Natural killer cell (primary cell): ENCODE data around the gene DIP2C. TPM values are rescaled to one million over a fixed set of nuclear protein-coding genes. Genes with fewer than 3 reads are reported as not detected.

Experiments
- ATAC-seq, 3 donors: fragments of 150-1000 bp in 2 of 3; fragments of 200-7000 bp in 1 of 3; cut with Tn5 transposase; 1 replicate in 1 of 3; 2 replicates in 2 of 3; pipeline ENCODE4 v1.10.0; 2021; ENCODE audit warnings: mild to moderate bottlenecking in 2 of 3, moderate library complexity in 2 of 3
- DNase-seq, 2 donors: peaks; one replicate each; pipeline versions ENCODE4 v3.0.0 to v3.0.0-alpha.2; 2013 to 2021; ENCODE audit warnings: mixed read lengths in 1 of 2
- H3K27ac ChIP-seq: one replicate; pipeline ENCODE4 v1.5.1; 2013; ENCODE audit warnings: mild to moderate bottlenecking, low read length
- H3K27me3 ChIP-seq: one replicate; pipeline ENCODE4 v1.6.1; 2013; ENCODE audit warnings: low read length; ENCODE audit not compliant: control insufficient read depth, insufficient read depth
- H3K36me3 ChIP-seq: one replicate; pipeline ENCODE4 v1.6.1; 2013; ENCODE audit warnings: low read length; ENCODE audit not compliant: control insufficient read depth, insufficient read depth
- H3K4me1 ChIP-seq: one replicate; pipeline ENCODE4 v1.6.1; 2013; ENCODE audit warnings: low read length; ENCODE audit not compliant: control insufficient read depth, insufficient read depth
- H3K4me3 ChIP-seq: one replicate; pipeline ENCODE4 v1.5.1; 2013; ENCODE audit warnings: low read length
- H3K9me3 ChIP-seq: one replicate; pipeline ENCODE4 v1.6.1; 2013; ENCODE audit warnings: low read length; ENCODE audit not compliant: control insufficient read depth, insufficient read depth
- H3K27ac Mint-ChIP-seq, 2 donors: one replicate each; pipeline ENCODE4 v1.8.0; 2022; ENCODE audit warnings: mild to moderate bottlenecking in 2 of 2, mixed read lengths in 2 of 2, moderate library complexity in 1 of 2
- H3K27me3 Mint-ChIP-seq, 2 donors: one replicate each; pipeline ENCODE4 v1.8.0; 2022; ENCODE audit warnings: low read depth in 2 of 2, mixed read lengths in 2 of 2
- H3K36me3 Mint-ChIP-seq: one replicate; pipeline ENCODE4 v1.8.0; 2022; ENCODE audit warnings: mixed read lengths
- H3K4me1 Mint-ChIP-seq, 2 donors: one replicate each; pipeline ENCODE4 v1.8.0; 2022; ENCODE audit warnings: mixed read lengths in 2 of 2
- H3K4me3 Mint-ChIP-seq: one replicate; pipeline ENCODE4 v1.8.0; 2022; ENCODE audit warnings: mild to moderate bottlenecking, moderate library complexity, mixed read lengths
- H3K9me3 Mint-ChIP-seq, 2 donors: one replicate each; pipeline ENCODE4 v1.8.0; 2022; ENCODE audit warnings: mixed read lengths in 2 of 2
- CTCF ChIP-seq: fragments of 200-600 bp; IDR thresholded peaks from one replicate; pipeline ENCODE4 v1.8.0; 2022; ENCODE audit warnings: antibody characterized with exemption
- WGBS: methylation state at CpG from one replicate; pipeline ENCODE4 v1.1.7; 2013; ENCODE audit warnings: missing lambda C conversion rate; ENCODE audit not compliant: insufficient coverage; 5-methylcytosine and 5-hydroxymethylcytosine counted together
- intact Hi-C: fragments of 100-400 bp; cut with micrococcal nuclease; formaldehyde crosslinking; loops from one replicate; pipeline ENCODE4 v1.14.2; 2022
- total RNA-seq, 4 donors: library from RNA; stranded (reverse); fragments of 120-200 nt in 1 of 4; gene quantifications; one replicate each; pipeline versions ENCODE4 v1.2.3 to v1.2.4, GENCODE V29; 2013 to 2022

DIP2C gene
- total RNA-seq, 3 donors from 2014 or later (not counting 1 experiment from before 2014, with no cell fraction given), result 1.5 to 5.8 (median 3.8) TPM

- no peaks in the 10 kb centered on the region for H3K4me1 ChIP-seq
- ATAC-seq (no peak), DNase-seq (no peak)
- no peaks in the 10 kb centered on the region for H3K9me3 Mint-ChIP-seq
- no peaks in the 10 kb centered on the region for H3K9me3 ChIP-seq
- H3K36me3 ChIP-seq, result no peaks in the 10 kb centered on the region
- H3K4me3 ChIP-seq, result no peak overlapping the region
- intact Hi-C loops, result no loop called here
- H3K36me3 Mint-ChIP-seq, result no peaks in the 10 kb centered on the region
- H3K4me3 Mint-ChIP-seq, result no peak overlapping the region
- H3K27ac ChIP-seq, result no peak overlapping the region
- peaks cover 36 to 51% of the 10 kb centered on the region in 2 donors for H3K27me3 Mint-ChIP-seq
- TF ChIP-seq CTCF, result no peak
- H3K4me1 Mint-ChIP-seq, result peaks cover 17 to 23% of the 10 kb centered on the region in 2 donors
- 48% methylated on average over 13 of the region's 13 CpGs for WGBS
- H3K27me3 ChIP-seq, result peaks cover 11% of the 10 kb centered on the region
- H3K27ac Mint-ChIP-seq, result no peak overlapping the region
These were observed 148.4 kb downstream of the DIP2C start for GRCh38 chr10:541041-541440.

- Histone ChIP-seq H3K36me3 (no peaks in the 10 kb centered on the region), H3K4me1 (no peaks in the 10 kb centered on the region), H3K27ac (no peak overlapping the region), H3K27me3 (peaks cover 11% of the 10 kb centered on the region), H3K9me3 (no peaks in the 10 kb centered on the region), H3K4me3 (no peak overlapping the region)
- intact Hi-C loops, result no loop called here
- no peak for DNase-seq
- H3K27ac Mint-ChIP-seq, result no peak overlapping the region
- TF ChIP-seq CTCF, result no peak
- no peaks in the 10 kb centered on the region for H3K36me3 Mint-ChIP-seq
- peaks cover 17 to 23% of the 10 kb centered on the region in 2 donors for H3K4me1 Mint-ChIP-seq
- ATAC-seq, result no peak
- peaks cover 42 to 55% of the 10 kb centered on the region in 2 donors for H3K27me3 Mint-ChIP-seq
- H3K9me3 Mint-ChIP-seq, result no peaks in the 10 kb centered on the region
- 92% methylated on average over 9 of the region's 9 CpGs for WGBS
- no peak overlapping the region for H3K4me3 Mint-ChIP-seq
These were observed 150.6 kb downstream of the DIP2C start for GRCh38 chr10:538895-539294.

- H3K27ac Mint-ChIP-seq, result no peak overlapping the region
- DNase-seq, result no peak
These were observed 152.5 kb downstream of the DIP2C start for GRCh38 chr10:536935-537334.

More at GRCh38 chr10:536935-537334, 152.5 kb downstream of the DIP2C start:
- intact Hi-C loops, result no loop called here
- no peak overlapping the region for H3K4me3 Mint-ChIP-seq
- 81% methylated on average over 5 of the region's 5 CpGs for WGBS
- Histone ChIP-seq H3K36me3 (no peaks in the 10 kb centered on the region), H3K4me1 (no peaks in the 10 kb centered on the region), H3K9me3 (no peaks in the 10 kb centered on the region), H3K27ac (no peak overlapping the region), H3K4me3 (no peak overlapping the region), H3K27me3 (peaks cover 11% of the 10 kb centered on the region)
- TF ChIP-seq CTCF, result no peak
- no peak for ATAC-seq
- peaks cover 39 to 42% of the 10 kb centered on the region in 2 donors for H3K27me3 Mint-ChIP-seq
- H3K36me3 Mint-ChIP-seq, result no peaks in the 10 kb centered on the region
- no peaks in the 10 kb centered on the region for H3K9me3 Mint-ChIP-seq
- peaks cover 15 to 20% of the 10 kb centered on the region in 2 donors for H3K4me1 Mint-ChIP-seq
